GM18858 (cell line): ENCODE results near the gene TUBA3D.
"Not testable (repeated sequence)": the region's sequence is repeated elsewhere in the genome, so short reads cannot be mapped to it uniquely, and the experiment has no call there.

Experiments
- ATAC-seq: cut with Tn5 transposase; IDR thresholded peaks from one replicate; pipeline ENCODE4 v1.9.1; 2021; ENCODE audit not compliant: unreplicated experiment

TUBA3D gene

DNA sequence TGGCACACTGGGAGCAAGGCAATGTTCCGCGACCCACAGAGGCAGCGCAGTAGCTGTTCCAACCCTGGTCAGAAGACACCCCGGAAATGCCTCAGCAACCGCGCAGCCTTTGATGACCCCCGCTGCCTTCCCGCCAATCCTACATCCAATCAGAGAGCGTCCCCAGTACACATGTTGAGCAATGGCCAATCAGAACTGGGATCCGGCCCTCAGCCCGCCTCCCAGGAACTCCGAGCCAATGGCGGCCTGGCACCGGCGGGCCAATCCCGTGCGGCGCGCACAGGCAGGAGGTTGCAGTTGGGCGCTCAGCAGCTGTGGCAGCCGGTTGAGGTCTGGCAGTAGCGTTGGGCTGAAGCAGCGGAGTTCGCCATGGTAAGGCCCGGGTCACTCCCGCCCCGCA, at the start of gene TUBA3D:
Gene TUBA3D (plus strand): TSS at position 289 of the 400 bp plus-strand sequence. CDS start 81 bp downstream, at position 370.
- ATAC-seq = no peak

DNA sequence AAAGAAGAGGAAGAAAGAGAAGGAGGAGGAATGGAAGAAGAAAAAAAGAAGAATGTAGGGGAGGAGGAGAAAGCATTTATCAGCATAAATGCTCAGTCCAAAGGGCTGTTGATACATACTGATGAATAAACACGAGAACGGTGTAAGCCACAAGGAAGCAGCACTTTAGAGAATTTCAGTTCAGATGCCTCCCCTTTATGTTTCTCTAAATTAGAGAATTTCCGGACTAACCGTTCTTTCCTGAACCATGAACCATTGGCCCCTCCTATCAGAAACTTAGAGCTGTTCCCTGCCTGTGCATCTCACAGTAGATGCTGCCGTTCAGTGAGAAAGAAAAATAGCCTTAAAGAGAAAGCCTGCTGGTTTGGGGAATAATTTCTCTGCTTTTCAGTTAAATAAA, 49.2 kb upstream of the TUBA3D start:
- no peak for ATAC-seq

DNA sequence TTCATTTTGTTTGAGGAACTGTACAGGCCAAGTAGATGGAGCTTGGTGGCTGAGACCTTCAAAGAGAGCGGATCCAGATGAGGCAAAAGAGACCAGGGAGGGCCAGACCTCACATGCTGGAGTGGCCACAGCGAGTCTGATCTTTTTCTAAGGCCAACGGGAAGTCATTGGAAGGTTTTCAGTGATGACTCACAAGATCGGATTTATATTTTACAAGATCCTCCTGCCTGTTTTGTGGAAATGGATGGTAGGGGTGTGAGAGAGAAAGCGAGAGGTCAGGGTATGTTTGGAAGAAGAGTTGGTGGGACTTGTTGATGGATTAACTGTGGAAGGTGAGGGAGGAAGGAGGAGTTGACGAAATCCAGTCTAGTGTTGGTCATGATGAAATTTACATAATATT, 44.6 kb upstream of the TUBA3D start:
- no peak for ATAC-seq

DNA sequence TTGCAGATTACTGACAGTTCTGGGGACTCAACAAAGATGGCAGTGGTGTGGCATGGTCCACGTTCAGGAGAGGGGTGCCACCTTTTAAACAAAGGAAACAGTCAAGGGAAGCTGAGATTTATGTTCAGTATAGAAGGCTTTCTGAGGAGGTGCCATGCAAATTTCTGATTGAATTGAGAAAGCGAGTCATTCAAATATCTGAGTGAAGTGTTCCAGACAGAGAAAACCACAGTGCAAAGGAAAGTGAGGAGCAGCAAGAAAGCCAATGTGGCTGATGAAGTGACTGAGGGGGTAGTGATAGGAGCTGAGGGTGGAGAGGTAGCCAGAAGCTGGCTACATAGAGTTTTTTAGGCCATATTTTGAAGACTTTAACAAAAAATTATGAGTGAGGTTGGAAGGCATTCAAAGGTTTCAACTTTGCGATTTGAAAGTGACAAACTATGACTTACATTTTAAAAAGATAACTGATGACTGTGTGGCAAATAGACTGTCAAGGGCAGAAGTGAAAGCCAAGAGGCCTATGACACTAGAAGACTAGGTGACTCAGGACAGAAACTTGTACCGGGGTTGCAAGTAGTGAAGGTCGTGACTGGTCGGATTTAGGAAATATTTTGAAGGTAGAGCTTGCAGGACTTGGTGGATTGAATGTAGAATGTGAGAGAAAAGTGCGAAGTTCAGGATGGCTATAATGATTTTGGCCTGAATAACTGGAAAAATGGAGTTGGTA, 35.0 kb upstream of the TUBA3D start:
- not testable (repeated sequence) for ATAC-seq

DNA sequence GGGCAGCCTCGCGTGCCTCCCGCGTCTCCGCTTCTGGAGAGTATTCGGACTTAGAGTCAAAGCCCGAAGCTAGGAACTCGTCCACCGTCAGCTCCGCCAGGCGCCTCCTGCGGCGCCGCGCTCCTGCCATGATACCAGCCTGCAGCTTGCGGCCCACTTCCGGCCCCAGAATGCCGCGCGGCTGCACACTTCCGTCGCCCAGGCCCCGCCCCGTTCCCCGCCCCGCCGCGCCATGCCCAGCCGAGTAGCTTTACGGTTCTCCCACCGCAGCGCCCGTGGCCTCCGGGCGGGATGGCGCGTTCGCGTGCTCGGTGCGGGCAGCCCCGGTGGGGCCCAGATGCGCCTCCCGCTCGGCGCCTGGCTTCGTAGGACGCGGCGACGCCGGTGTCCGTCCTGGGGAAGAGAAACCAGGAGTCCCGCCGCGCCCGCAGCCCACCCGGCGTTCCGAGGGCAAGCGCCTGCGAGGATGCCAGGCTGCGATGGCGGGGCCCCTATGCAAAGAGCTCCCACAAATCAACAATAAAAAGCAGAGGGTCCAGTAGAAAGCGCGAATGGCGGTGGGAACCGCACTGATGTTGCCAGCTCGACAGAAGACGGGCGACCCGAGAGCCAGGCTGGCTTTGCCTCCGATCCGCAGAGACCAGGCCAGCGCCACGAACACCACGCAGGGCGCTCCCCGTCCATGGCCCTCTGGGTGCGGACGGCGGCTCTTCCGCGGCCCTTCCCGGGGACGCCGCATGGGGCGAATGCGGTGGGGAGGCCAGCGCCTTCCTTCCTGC, 31.0 kb upstream of the TUBA3D start:
- not testable (repeated sequence) for ATAC-seq

DNA sequence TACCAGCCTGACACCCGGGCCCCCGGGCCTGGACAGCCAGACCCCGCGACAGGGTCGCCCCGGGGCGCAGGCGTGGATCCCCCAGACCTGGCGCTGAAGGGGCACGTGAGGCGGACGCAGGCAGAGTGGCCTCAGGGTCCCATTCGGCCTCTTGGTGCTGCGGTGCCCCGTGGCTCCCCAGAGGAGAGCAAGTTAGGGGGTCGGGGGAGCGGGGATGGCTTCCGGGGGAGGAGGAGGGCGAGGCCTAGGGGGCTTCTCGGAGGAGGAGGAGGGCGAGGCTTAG, 30.5 kb upstream of the TUBA3D start:
- not testable (repeated sequence) for ATAC-seq

DNA sequence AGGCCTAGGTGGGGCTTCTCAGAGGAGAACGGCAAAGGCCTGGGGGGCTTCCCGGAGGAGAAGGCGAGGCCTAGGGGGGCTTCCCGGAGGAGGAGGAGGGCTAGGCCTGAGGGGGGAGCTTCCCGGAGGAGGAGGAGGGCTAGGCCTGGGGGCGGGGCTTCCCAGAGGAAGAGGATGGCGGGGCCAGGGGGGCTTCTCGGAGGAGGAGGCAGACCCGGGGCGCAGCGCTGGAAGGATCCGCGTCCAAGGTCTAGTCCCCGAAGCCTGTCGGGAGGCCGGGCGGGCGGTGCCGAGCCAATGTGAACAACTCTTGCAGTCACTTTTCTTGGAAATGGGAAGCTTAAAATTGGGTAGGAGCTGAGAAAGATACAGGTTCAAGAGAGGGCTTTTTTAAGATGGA, 30.0 kb upstream of the TUBA3D start:
- ATAC-seq = no peak

DNA sequence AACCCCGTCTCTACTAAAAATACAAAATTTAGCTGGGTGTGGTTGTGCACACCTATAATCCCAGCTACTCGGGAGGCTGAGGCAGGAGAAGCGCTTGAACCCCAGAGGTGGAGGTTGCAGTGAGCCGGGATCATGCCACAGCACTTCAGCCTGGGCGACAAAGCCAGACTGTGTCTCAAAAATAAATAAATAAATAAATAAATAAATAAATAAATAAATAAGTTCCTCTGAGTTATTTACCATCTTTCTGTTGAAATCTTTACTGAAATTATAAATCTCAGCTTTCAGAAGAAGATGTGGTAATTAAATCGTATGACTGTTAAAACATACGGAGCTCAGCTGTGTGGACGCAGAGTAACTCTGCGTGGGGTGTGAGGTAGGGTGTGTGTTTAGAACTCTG, 27.9 kb upstream of the TUBA3D start:
- ATAC-seq = not testable (repeated sequence)

DNA sequence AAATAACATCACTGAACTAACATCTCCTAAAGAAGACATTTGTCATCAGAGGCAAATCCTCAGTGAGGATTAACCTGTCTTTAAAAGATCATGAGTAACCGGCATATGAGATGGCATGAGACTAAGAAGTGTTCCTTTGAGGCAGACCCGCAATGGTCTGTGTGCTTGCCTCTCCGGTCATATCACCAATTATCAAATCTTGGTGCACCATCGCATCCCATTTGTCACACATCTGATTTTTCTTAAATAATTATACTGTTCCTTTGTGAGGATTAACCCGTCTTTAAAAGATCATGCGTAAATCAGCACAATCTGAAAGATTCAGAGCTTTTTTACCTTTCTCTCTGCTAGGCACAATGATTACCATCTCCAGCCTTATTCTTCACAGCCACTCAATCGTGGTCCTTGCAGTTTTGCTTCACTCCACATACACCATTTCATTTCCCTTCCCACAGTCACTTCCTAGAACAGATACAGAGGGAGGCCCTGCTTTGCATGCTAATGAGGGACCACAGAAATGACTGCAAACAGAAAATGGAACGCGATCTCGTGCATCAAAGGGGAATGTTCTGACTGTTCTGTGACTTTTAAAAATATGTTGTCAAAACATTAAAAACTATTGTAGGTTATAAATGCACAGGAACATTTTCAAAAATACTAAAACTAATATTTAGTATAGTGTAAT, 24.5 kb upstream of the TUBA3D start:
- ATAC-seq = peak; percentile 92

DNA sequence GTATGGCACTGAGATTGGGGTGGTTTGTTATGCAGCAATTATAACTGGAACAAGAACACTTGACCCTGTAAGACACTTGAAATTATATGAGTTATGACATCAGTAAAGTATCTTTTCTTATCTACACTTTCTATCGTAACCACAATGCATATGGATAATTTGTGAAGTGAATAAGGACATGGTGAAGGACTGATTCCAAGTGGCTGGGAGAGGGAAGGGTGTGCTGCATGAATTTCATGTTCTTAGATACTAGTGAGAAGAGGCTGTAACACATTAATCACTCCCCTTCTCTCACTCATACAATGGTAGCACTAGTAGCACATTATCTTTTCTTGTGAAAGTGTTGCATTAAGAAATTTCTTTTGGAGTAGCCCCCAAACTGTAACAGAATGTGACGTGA, 21.0 kb upstream of the TUBA3D start:
- not testable (repeated sequence) for ATAC-seq

DNA sequence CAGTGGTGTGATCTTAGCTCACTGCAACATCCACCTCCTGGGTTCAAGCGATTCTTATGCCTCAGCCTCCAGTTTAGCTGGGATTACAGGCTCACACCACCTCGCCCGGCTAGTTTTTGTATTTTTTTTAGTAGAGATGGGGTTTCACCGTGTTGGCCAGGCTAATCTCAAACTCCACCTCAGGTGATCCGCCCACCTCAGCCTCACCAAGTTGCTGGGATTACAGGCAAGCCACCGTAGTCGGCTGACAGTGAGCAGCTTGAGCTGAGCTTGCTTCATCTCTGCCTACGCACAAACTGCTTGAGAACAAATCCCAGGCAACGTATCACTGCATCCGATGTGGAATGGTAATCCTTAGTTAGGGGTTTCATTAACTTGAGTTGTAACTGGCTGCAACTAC, 8.2 kb upstream of the TUBA3D start:
- not testable (repeated sequence) for ATAC-seq

DNA sequence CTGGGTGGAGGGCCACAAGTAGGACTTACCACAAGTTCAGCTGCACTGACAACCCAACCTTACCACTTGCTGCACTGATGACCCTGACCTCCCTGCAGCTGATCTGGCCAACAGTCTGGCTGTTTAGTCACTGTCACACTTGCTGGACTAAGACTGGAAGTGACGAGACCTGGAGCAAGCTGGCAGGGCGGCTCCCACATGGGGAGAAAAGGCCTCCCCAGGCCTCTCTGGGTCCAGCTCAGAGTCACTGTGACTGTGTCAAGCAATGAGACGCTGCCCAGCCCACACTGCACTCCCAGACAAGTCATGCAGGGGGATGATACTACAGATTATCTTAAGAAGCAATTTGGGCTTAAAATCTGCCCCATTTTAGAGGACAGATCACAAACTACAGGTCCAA, 5.0 kb upstream of the TUBA3D start:
- not testable (repeated sequence) for ATAC-seq

DNA sequence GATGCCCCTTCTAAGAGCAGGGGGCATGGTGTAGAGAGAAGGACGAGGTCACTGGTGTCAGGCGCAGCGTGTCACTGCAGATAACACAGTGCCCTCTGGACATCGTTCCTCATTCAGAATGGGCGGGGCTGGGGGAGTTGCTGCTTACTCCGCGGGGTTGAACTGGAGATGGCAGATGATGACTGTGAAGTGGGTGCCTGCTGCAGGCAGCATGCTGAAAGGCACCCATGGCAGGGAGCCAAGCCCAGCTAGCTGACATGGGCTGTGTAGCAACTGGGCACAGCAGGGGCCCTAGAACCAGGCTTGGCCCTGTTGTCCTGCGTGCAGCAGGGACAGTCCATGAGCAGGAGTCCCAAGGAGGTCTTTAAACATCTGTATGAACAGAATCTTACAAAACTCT, 4.3 kb upstream of the TUBA3D start:
- ATAC-seq = not testable (repeated sequence)

DNA sequence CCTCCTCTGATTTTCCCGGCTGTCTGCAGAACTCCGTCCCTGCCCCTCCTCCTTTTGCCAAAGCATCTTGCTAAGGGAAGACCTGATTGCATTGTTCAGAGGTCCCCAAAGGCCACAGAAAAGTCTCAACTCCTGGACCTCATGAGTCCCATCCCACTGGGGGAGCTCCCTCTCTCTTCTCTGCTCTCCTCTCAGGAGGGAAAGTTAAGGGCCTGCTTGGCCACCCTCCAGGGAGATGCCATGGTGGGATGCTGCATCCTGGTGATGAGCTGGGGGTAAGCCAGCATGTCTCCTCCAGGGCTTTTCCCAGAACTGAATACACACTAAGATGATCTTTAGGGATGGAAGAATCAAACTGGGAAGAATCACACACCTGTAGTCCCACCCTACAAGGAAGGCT, 2.7 kb upstream of the TUBA3D start:
- not testable (repeated sequence) for ATAC-seq

DNA sequence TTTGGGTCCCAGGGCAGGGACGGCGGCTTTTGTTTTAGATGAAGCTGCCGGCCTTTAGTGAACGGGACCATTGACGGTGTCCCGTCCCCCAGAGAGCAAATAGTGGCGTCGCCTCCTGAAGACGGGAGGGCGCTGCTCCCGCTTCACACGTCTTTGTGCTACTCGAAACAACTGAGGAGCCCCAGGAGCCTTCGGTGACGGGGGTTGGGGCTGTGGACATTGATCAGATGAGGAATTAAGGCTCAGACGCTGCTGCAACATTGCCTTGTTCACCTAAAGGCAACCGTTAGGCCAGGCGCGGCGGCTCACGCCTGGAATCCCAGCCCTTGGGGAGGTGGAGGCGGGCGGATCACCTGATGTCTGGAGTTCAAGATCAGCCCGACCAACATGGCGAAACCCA, 444 bp downstream of the TUBA3D start:
- not testable (repeated sequence) for ATAC-seq

DNA sequence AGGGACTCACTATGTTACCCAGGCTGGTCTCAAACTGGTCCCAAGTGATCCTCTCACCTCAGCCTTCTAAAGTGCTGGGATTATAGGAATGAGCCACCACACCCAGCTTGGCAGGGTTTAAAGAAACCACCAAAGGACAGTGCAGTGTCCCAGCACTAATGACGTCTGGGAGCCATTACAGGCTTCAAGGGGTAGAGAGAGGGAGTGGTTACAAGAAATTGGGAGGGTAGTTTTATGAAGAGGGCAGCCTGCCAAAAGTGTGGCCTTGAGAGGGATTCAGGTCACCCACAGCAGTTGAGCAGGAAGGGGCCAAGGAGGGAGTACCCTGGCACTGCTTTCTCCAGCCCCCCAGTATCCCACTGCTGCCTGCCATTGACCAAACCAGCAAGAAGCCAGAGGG, 1.3 kb downstream of the TUBA3D start:
- ATAC-seq = not testable (repeated sequence)

DNA sequence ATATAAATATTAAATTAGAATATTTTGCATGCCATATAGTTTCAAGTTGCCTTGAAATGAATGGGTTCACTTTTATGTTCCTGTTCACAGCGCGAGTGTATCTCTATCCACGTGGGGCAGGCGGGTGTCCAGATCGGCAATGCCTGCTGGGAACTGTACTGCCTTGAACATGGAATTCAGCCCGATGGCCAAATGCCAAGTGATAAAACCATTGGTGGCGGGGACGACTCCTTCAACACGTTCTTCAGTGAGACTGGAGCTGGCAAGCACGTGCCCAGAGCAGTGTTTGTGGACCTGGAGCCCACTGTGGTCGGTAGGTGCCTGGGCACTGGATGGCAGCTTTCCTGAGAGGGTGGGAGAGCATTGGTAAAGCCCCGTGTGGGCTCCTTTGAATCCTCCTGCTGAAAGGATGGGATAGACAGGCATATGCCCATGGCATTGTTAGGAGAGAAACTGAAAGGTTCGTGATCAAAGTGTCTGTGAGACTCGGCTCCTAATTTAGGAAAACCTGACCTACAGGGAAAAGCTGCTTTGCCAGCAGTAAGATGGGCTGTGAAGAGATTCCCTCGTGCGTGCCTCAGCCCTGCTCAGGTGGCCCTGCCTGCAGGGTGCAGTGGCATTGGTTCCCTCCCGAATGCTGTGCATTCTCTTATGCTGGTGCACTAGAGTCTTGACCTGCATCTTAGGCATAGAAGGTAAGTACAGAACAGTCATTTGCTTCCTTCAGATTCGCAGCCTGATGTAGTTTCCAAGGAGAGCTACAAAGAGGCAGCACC, 2.3 kb downstream of the TUBA3D start:
- ATAC-seq = not testable (repeated sequence)

DNA sequence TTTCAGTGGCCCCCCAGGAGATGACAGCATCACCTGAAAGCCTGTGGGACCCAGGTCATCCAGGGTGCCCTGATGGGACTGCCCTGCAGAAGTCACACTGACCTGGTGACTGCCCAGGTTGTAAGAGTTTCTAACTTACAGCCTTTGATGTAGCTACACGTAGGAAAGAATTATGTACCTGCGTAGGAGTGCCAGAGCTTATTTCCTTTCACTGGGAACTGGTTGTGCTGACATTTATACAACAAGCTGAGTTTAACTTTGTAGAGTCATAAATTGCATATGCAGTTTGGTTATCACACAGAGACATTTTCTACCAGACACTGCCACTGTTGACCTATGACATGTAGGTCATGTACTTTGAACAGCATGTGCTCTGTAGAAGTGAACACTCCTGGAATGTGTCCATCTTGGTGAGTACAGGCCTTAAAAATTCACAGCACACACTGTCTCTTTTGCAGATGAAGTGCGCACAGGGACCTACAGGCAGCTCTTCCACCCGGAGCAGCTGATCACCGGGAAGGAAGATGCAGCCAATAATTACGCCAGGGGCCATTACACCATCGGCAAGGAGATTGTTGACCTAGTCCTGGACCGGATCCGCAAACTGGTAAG, 3.0 kb downstream of the TUBA3D start:
- ATAC-seq = not testable (repeated sequence)

DNA sequence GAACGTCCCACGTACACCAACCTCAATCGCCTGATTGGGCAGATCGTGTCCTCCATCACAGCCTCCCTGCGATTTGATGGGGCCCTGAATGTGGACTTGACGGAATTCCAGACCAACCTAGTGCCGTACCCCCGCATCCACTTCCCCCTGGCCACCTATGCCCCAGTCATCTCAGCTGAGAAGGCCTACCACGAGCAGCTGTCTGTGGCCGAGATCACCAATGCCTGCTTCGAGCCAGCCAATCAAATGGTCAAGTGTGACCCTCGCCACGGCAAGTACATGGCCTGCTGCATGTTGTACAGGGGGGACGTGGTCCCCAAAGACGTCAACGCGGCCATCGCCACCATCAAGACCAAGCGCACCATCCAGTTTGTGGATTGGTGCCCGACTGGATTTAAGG, 4.4 kb downstream of the TUBA3D start:
- ATAC-seq = not testable (repeated sequence)

DNA sequence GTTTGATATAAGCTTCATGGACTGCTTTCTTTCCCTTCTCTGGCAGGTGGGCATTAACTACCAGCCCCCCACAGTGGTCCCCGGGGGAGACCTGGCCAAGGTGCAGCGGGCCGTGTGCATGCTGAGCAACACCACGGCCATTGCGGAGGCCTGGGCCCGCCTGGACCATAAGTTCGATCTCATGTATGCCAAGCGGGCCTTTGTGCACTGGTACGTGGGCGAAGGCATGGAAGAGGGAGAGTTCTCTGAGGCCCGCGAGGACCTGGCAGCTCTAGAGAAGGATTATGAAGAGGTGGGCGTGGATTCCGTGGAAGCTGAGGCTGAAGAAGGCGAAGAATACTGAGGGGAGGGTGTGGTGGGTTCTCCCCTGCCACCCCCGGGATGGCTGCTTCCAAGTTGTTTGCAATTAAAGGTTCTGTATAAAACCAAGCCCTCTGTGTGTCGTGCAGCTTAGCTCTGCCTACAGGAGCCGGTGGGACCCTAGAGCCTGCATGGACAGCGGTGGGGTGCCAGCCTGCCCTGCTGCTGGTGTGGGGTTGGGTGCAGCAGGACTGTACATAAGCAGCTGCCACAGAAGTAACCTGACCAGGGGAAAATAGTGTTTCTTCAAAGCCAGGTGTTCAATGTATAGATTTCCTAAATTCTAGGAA, 6.7 kb downstream of the TUBA3D start:
- not testable (repeated sequence) for ATAC-seq
